Heart left ventricle (tissue), 16 donors: ENCODE results near the gene CLSTN2. TPM values are rescaled to one million over a fixed set of nuclear protein-coding genes. Genes with fewer than 3 reads are reported as not detected.

Experiments
- ATAC-seq, 4 donors: fragments of 200-7000 bp; cut with Tn5 transposase; one replicate each; pipeline ENCODE4 v1.9.1; 2020 to 2022; ENCODE audit warnings: moderate library complexity in 4 of 4, mild to moderate bottlenecking in 3 of 4, moderate number of reproducible peaks in 1 of 4
- DNase-seq, 5 donors: peaks; one replicate each; pipeline ENCODE4 v3.0.0-alpha.2; 2020
- H3K27ac ChIP-seq, 12 donors: fragments of 200-600 bp; sonication (generic) in 4 of 12; one replicate each; pipeline versions ENCODE4 v1.5.0 to v1.8.0; 2016 to 2022; ENCODE audit warnings: mild to moderate bottlenecking in 2 of 12
- H3K27me3 ChIP-seq, 9 donors: fragments of 200-600 bp; sonication (generic) in 2 of 9; one replicate each; pipeline versions ENCODE4 v1.5.1 to v1.8.0; 2016 to 2022; ENCODE audit warnings: mild to moderate bottlenecking in 3 of 9
- H3K36me3 ChIP-seq, 9 donors: fragments of 200-600 bp; sonication (generic) in 2 of 9; one replicate each; pipeline versions ENCODE4 v1.5.0 to v1.8.0; 2018 to 2022; ENCODE audit warnings: mild to moderate bottlenecking in 2 of 9
- H3K4me1 ChIP-seq, 12 donors: fragments of 200-600 bp; sonication (generic) in 4 of 12; one replicate each; pipeline versions ENCODE4 v1.5.0 to v1.8.0; 2016 to 2022; ENCODE audit warnings: mild to moderate bottlenecking in 3 of 12
- H3K4me3 ChIP-seq, 12 donors: fragments of 200-600 bp; sonication (generic) in 4 of 12; one replicate each; pipeline versions ENCODE4 v1.5.0 to v1.8.0; 2017 to 2022; ENCODE audit warnings: mild to moderate bottlenecking in 9 of 12, moderate library complexity in 4 of 12
- H3K9me3 ChIP-seq, 12 donors: fragments of 200-600 bp; sonication (generic) in 4 of 12; one replicate each; pipeline versions ENCODE4 v1.5.0 to v1.8.0; 2016 to 2022; ENCODE audit warnings: mild to moderate bottlenecking in 1 of 12
- CTCF ChIP-seq, 12 donors: fragments of 200-600 bp; sonication (generic) in 4 of 12; IDR thresholded peaks; one replicate each; pipeline versions ENCODE4 v1.5.0 to v1.8.0; 2018 to 2022; ENCODE audit warnings: antibody characterized with exemption in 12 of 12, mild to moderate bottlenecking in 5 of 12
- POLR2A ChIP-seq, 2 donors: fragments of 450-650 bp; IDR thresholded peaks; one replicate each; pipeline ENCODE4 v1.6.1; 2017; ENCODE audit warnings: antibody characterized with exemption in 2 of 2, mild to moderate bottlenecking in 2 of 2, moderate library complexity in 2 of 2
- WGBS, 4 donors: extraction: QIAGEN DNeasy Blood & Tissue Kit in 2 of 4; methylation state at CpG; one replicate each; pipeline versions ENCODE4 v1.1.5 to v1.1.7; 2013 to 2018; 5-methylcytosine and 5-hydroxymethylcytosine counted together
- intact Hi-C, 10 donors: fragments of 100-400 bp; cut with DNase I; formaldehyde crosslinking; loops; one replicate each; pipeline versions ENCODE4 v1.11.1 to v1.14.2; 2022
- polyA plus RNA-seq, 2 donors: library from polyadenylated mRNA; stranded (reverse); fragments of 200-250 nt; gene quantifications; one replicate each; pipeline ENCODE4 v1.2.3, GENCODE V29; 2013
- total RNA-seq, 9 donors: library from RNA; depleted of rRNA in 2 of 9; stranded (reverse); fragments of >200 nt in 2 of 9; fragmentation: NEBNext Ultra II Directional in 3 of 9; extraction: Animal tissue kit (Norgen Biotek cat#: 25700) in 3 of 9; gene quantifications; one replicate each; pipeline versions ENCODE4 v1.1.0 to v1.2.4, GENCODE V29; 2016 to 2023
- donor health status: ischemic (EF 13 %, LVEDD 7.1; RV severe dilation, severe dysfunction).
- donor health status: healthy with polysubstance abuse.
- donor health status: DM: no; HTN: yes; CAD: no.
- donor health status: DM: no; HTN: no; CAD: no.
- donor health status: ischemic (EF 25% LVEDD 6.9; RV normal size, moderate dysfunction).
- donor health status: ischemic (EF 25% LVEDD 5.7; RV mildly dilated, moderate dysfunction).
- donor health status: healthy.
- donor health status: DM: yes; HTN: yes; CAD: no.
- donor health status: ischemic (EF 35%, LVEDD 5.7; RV mildly dilated, moderate dysfunction).
- donor health status: nonischemic (EF 11% LVEDD 7.7; RV severe dilation, severe dysfunction).
- donor health status: DM: yes; HTN: yes; CAD: no.
- donor health status: PGD.
- donor health status: ischemic (EF 29% LVEDD 5.4; RV normal size, mild dysfunction).
- donor health status: nonischemic (EF 23%, LVEDD 6.1; RV moderate dilation, normal function).

The CLSTN2 gene
- total and polyA plus RNA-seq, 11 donors, result 0.69 to 7.6 (median 3.9) TPM

- no peak for ATAC-seq
Measured at GRCh38 chr3:140128217-140128616, 193.2 kb downstream of the CLSTN2 start.

GRCh38 chr3:140128631-140129030, 193.6 kb downstream of the CLSTN2 start:
- ATAC-seq (peak in 2 of 4 donors; percentile 67 to 76), DNase-seq (peak in 3 of 5 donors; percentile 13 to 45 (median 43))
- H3K27me3 ChIP-seq, result peaks cover 0 to 4% (median 0%) of the 10 kb centered on the region in 9 donors
- 59 to 75% (median 60%) methylated on average over 5 of the region's 5 CpGs for WGBS, 4 donors
- TF ChIP-seq CTCF (IDR thresholded peaks at IDR 0.05) (peak in 11 of 12 donors; percentile 11 to 58 (median 30)), POLR2A (IDR thresholded peaks at IDR 0.05) (no peak)
- no peaks in the 10 kb centered on the region for H3K36me3 ChIP-seq
- H3K4me1 ChIP-seq, result no peaks in the 10 kb centered on the region
- H3K4me3 ChIP-seq, result no peak overlapping the region
- H3K27ac ChIP-seq, result no peak overlapping the region
- no peaks in the 10 kb centered on the region for H3K9me3 ChIP-seq
- intact Hi-C loops, result loop anchor here in 4 of 10 donors (5.0 to 10.0 kb wide), 4 partner anchors 76 to 374 kb away; no protein-coding TSS in a partner anchor

More at GRCh38 chr3:140128217-140128616, 193.2 kb downstream of the CLSTN2 start:
- Histone ChIP-seq H3K4me3 (no peak overlapping the region), H3K4me1 (no peaks in the 10 kb centered on the region), H3K27ac (no peak overlapping the region), H3K27me3 (peaks cover 0 to 4% (median 0%) of the 10 kb centered on the region in 9 donors), H3K36me3 (no peaks in the 10 kb centered on the region), H3K9me3 (no peaks in the 10 kb centered on the region)
- intact Hi-C loops, result loop anchor here in 4 of 10 donors (5.0 to 10.0 kb wide), 4 partner anchors 77 to 374 kb away; no protein-coding TSS in a partner anchor
- no peak for DNase-seq
- no peak for TF ChIP-seq POLR2A (IDR thresholded peaks at IDR 0.05)
- TF ChIP-seq CTCF (IDR thresholded peaks at IDR 0.05), result no peak
- 47 to 62% (median 60%) methylated on average over 1 of the region's 1 CpG for WGBS, 4 donors

GRCh38 chr3:140129768-140130284, 194.8 kb downstream of the CLSTN2 start:
- Histone ChIP-seq H3K27me3 (peaks cover 0 to 4% (median 0%) of the 10 kb centered on the region in 9 donors), H3K9me3 (no peaks in the 10 kb centered on the region), H3K4me1 (no peaks in the 10 kb centered on the region), H3K36me3 (no peaks in the 10 kb centered on the region), H3K4me3 (no peak overlapping the region), H3K27ac (no peak overlapping the region)
- intact Hi-C loops, result loop anchor here in 6 of 10 donors (5.0 to 10.0 kb wide), 5 partner anchors 75 to 375 kb away; no protein-coding TSS in a partner anchor
- DNase-seq (no peak), ATAC-seq (no peak)
- no peak for TF ChIP-seq POLR2A (IDR thresholded peaks at IDR 0.05)
- WGBS, 4 donors, result 40 to 48% (median 45%) methylated on average over 6 of the region's 6 CpGs

- TF ChIP-seq POLR2A (IDR thresholded peaks at IDR 0.05), result no peak
- Histone ChIP-seq H3K9me3 (no peaks in the 10 kb centered on the region), H3K27ac (no peak overlapping the region), H3K4me3 (no peak overlapping the region), H3K4me1 (no peaks in the 10 kb centered on the region), H3K27me3 (peaks cover 0 to 5% (median 0%) of the 10 kb centered on the region in 9 donors), H3K36me3 (no peaks in the 10 kb centered on the region)
- DNase-seq, result no peak
- 51 to 66% (median 59%) methylated on average over 3 of the region's 3 CpGs for WGBS, 4 donors
- no peak for ATAC-seq
- intact Hi-C loops, result loop anchor here in 2 of 10 donors (5.0 to 10.0 kb wide), 3 partner anchors 73 to 373 kb away; no protein-coding TSS in a partner anchor
Measured at GRCh38 chr3:140131895-140132294, 196.9 kb downstream of the CLSTN2 start.

- no peak overlapping the region for H3K27ac ChIP-seq
- 69 to 76% (median 73%) methylated on average over 5 of the region's 5 CpGs for WGBS, 4 donors
- no peak for TF ChIP-seq CTCF (IDR thresholded peaks at IDR 0.05)
- TF ChIP-seq POLR2A (IDR thresholded peaks at IDR 0.05), result no peak
- no peak for ATAC-seq
- peaks cover 0 to 7% (median 0%) of the 10 kb centered on the region in 9 donors for H3K27me3 ChIP-seq
- H3K36me3 ChIP-seq, result no peaks in the 10 kb centered on the region
- no peaks in the 10 kb centered on the region for H3K9me3 ChIP-seq
- intact Hi-C loops, result loop anchor here in 2 of 10 donors (5.0 to 10.0 kb wide), 3 partner anchors 70 to 370 kb away; no protein-coding TSS in a partner anchor
- no peaks in the 10 kb centered on the region for H3K4me1 ChIP-seq
- DNase-seq, result no peak
- no peak overlapping the region for H3K4me3 ChIP-seq
Measured at GRCh38 chr3:140134231-140134965, 199.4 kb downstream of the CLSTN2 start.
